Measurements from ENCODE around the gene DAGLA. TPM values are rescaled to one million over a fixed set of nuclear protein-coding genes. Genes with fewer than 3 reads are reported as not detected.

DAGLA gene
- total RNA-seq, 2 experiments from 2014 or later = 0.05 TPM; not detected in 1

DNA sequence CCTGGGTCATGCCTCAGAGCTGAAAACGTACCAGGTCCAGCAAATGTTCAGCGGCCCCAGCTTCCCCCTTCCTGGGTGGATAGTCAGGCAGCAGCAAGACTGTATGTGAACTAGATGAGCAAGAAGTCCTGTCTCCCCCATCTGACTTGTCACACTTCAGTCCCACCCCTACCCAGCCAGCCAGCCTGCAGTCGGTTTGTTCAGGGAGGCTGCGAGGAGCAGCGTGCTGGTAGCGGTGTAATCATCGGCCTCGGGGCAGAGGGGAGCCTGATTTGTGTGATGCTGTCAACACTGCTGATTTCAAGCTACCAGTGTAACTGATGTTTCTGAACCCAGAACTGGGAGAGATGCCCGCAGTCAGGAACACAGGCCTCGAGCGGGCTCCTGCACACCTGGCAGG lies 102.7 kb downstream of the DAGLA start:
- no peak for ATAC-seq
- CTCF ChIA-PET = interaction anchor here (1.1 to 1.4 kb wide), 2 partner anchors 15 to 29 kb away, joined by 3 to 4 read pairs; no protein-coding TSS in a partner anchor
- no peak overlapping the region for H3K4me3 Mint-ChIP-seq
- H3K4me1 Mint-ChIP-seq (ENCODE audit: low read depth) = peaks cover 4% of the 10 kb centered on the region
- H3K9me3 Mint-ChIP-seq (ENCODE audit: insufficient read depth) = no peaks in the 10 kb centered on the region
- no peak for DNase-seq
- H3K27me3 Mint-ChIP-seq (ENCODE audit: low read depth) = peaks cover 5% of the 10 kb centered on the region
- H3K36me3 Mint-ChIP-seq (ENCODE audit: low read depth) = peaks cover 10% of the 10 kb centered on the region
- POLR2A ChIA-PET = interaction anchor here (1.5 kb wide), 1 partner anchor 9 kb away, joined by 7 read pairs; the partner anchor contains the start of genes FEN1 and TMEM258
- H3K27ac Mint-ChIP-seq = no peak overlapping the region

- no peak for ATAC-seq
- no peaks in the 10 kb centered on the region for H3K9me3 Mint-ChIP-seq (ENCODE audit: insufficient read depth)
- POLR2A ChIA-PET = no interaction called here
- H3K4me3 Mint-ChIP-seq = no peak overlapping the region
- H3K36me3 Mint-ChIP-seq (ENCODE audit: low read depth) = peaks cover 10% of the 10 kb centered on the region
- no peak overlapping the region for H3K27ac Mint-ChIP-seq
- H3K27me3 Mint-ChIP-seq (ENCODE audit: low read depth) = no peaks in the 10 kb centered on the region
- H3K4me1 Mint-ChIP-seq (ENCODE audit: low read depth) = no peaks in the 10 kb centered on the region
- CTCF ChIA-PET = no interaction called here
- no peak for DNase-seq
Observed at GRCh38 chr11:61783717-61784505, 103.7 kb downstream of the DAGLA start.

DNA sequence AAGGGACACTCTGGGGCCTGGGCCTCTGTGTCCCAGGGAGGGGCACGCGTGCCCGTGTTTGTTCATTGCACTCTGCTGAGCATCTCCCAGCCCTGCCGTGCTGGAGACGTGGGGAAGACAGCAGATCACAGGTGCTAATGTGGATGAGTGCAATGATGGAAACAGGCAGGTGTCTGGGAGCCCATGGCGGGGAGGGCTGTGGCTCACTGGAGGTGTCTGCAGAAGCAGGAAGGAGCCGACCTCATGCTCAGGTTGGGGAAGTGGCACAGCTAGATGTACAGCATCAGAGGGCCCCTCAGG lies 104.3 kb downstream of the DAGLA start:
- no peaks in the 10 kb centered on the region for H3K9me3 Mint-ChIP-seq (ENCODE audit: insufficient read depth)
- no peak overlapping the region for H3K4me3 Mint-ChIP-seq
- H3K27me3 Mint-ChIP-seq (ENCODE audit: low read depth) = no peaks in the 10 kb centered on the region
- peaks cover 3% of the 10 kb centered on the region for H3K4me1 Mint-ChIP-seq (ENCODE audit: low read depth)
- peaks cover 15% of the 10 kb centered on the region for H3K36me3 Mint-ChIP-seq (ENCODE audit: low read depth)
- no peak for ATAC-seq
- ChIA-PET POLR2A (no interaction called here), CTCF (interaction anchor here (1.2 kb wide), 1 partner anchor 14 kb away, joined by 3 read pairs; no protein-coding TSS in a partner anchor)
- no peak overlapping the region for H3K27ac Mint-ChIP-seq
- no peak for DNase-seq

- ATAC-seq (no peak), DNase-seq (no peak)
- H3K27ac Mint-ChIP-seq = no peak overlapping the region
- H3K36me3 Mint-ChIP-seq (ENCODE audit: low read depth) = peaks cover 26% of the 10 kb centered on the region
- ChIA-PET POLR2A (no interaction called here), CTCF (interaction anchor here (1.2 to 4.5 kb wide), 3 partner anchors 12 to 39 kb away, joined by 3 to 35 read pairs (median 5); no protein-coding TSS in a partner anchor)
- no peaks in the 10 kb centered on the region for H3K9me3 Mint-ChIP-seq (ENCODE audit: insufficient read depth)
- peaks cover 14% of the 10 kb centered on the region for H3K4me1 Mint-ChIP-seq (ENCODE audit: low read depth)
- H3K27me3 Mint-ChIP-seq (ENCODE audit: low read depth) = no peaks in the 10 kb centered on the region
- H3K4me3 Mint-ChIP-seq = no peak overlapping the region
Observed at GRCh38 chr11:61785837-61786402, 105.7 kb downstream of the DAGLA start.

- Mint-ChIP-seq H3K4me1 (ENCODE audit: low read depth) (peaks cover 20% of the 10 kb centered on the region), H3K27ac (no peak overlapping the region), H3K4me3 (no peak overlapping the region), H3K36me3 (ENCODE audit: low read depth) (peaks cover 27% of the 10 kb centered on the region), H3K27me3 (ENCODE audit: low read depth) (no peaks in the 10 kb centered on the region), H3K9me3 (ENCODE audit: insufficient read depth) (no peaks in the 10 kb centered on the region)
- no peak for ATAC-seq
- peak; percentile 49 for DNase-seq
- ChIA-PET POLR2A (interaction anchor here (1.0 to 1.1 kb wide), 2 partner anchors 9 to 28 kb away, joined by 4 read pairs; no protein-coding TSS in a partner anchor), CTCF (interaction anchor here (0.6 to 4.5 kb wide), 10 partner anchors 8 to 83 kb away, joined by 3 to 35 read pairs (median 3); no protein-coding TSS in a partner anchor)
Observed at GRCh38 chr11:61787928-61788491, 107.8 kb downstream of the DAGLA start.

DNA sequence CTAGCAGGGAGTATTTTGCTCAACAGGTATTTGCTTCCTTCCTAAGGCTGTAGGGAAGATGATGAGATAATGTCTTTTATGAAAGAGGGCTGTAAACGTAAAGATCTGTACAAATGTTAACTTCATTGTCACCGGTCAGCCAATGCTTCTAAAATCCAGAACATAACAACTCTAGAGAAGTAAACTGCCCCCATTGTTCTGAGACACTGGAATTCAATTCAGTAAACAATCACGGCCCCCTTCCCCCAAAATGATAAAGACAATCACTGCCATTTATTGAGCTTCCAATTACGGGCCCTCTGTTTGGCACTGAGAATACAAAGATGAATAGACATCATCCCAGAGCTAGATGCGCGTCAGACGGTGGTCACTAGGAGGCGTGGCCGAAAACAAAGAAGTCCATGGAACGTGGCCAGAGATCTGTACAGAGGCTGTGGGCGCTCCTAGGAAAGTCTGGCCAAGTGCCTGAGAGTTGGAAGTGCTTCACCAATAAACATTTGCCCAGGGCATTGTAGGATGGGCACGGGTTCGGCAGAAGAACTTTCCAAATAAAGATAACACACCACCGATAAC lies 111.6 kb downstream of the DAGLA start:
- Mint-ChIP-seq H3K4me3 (peak overlapping the region; percentile 86), H3K36me3 (ENCODE audit: low read depth) (peaks cover 51% of the 10 kb centered on the region), H3K27ac (peak overlapping the region; percentile 100), H3K9me3 (ENCODE audit: insufficient read depth) (no peaks in the 10 kb centered on the region), H3K27me3 (ENCODE audit: low read depth) (no peaks in the 10 kb centered on the region), H3K4me1 (ENCODE audit: low read depth) (peaks cover 48% of the 10 kb centered on the region)
- ChIA-PET CTCF (interaction anchor here (0.7 to 2.9 kb wide), 13 partner anchors 12 to 316 kb away, joined by 3 to 18 read pairs (median 8); partner anchors contain the start of gene FADS2), POLR2A (interaction anchor here (0.6 to 4.1 kb wide), 10 partner anchors 9 to 176 kb away, joined by 3 to 39 read pairs (median 6); partner anchors contain the start of gene FADS2)
- ATAC-seq (peak; percentile 21), DNase-seq (peak; percentile 64)

DNA sequence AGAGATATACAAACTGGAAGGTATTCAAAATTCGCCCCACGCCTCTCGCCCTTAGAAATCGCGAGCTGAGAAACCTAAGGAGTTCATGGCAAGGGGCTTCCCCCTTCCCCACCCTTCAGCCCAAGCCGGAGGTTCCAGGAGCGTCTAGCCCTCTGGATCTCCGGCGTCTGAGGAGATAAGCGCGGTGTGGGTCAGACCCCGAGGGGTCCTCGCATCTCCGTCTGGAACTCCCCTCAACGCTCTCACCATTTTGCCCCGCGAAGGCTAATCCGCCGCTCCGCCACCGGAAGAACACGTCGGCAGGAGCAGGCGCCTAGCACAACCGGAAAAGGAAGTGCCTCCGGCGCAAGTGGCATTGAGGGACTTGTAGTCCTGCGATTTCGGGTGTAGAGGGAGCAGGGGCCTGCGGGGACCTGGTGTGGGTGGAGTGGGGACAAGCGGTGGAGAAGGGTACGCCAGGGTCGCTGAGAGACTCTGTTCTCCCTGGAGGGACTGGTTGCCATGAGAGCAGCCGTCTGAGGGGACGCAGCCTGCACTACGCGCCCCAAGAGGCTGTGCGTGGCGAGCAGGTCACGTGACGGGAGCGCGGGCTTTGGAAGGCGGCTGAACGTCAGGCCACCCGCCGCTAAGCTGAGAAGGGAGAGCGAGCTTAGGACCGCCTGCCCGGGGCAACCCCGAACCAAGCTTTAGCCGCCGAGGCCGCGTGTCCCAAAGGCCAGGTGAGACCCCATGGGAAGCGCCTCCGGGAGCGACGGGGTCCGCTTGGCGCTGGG lies 112.3 kb downstream of the DAGLA start, which contains the start of the genes FEN1 and TMEM258:
TSS of gene FEN1 (plus strand) at position 602 of the 773 bp plus-strand sequence. CDS start 2,451 bp downstream, outside the sequence.
TSS of gene TMEM258 (minus strand) at position 290 of the 773 bp plus-strand sequence. CDS start at position 249, 41 bp downstream.
- Mint-ChIP-seq H3K9me3 (ENCODE audit: insufficient read depth) (no peaks in the 10 kb centered on the region), H3K27ac (peak within 1 kb of the TSS; percentile 100), H3K4me3 (peak within 1 kb of the TSS; percentile 86), H3K4me1 (ENCODE audit: low read depth) (peaks cover 54% of the 10 kb centered on the region), H3K27me3 (ENCODE audit: low read depth) (no peaks in the 10 kb centered on the region), H3K36me3 (ENCODE audit: low read depth) (peaks cover 55% of the 10 kb centered on the region)
- CTCF ChIA-PET = interaction anchor here (0.7 to 2.9 kb wide), 13 partner anchors 13 to 315 kb away, joined by 3 to 18 read pairs (median 8); partner anchors contain the start of gene FADS2
- POLR2A ChIA-PET = interaction anchor here (0.6 to 4.1 kb wide), 19 partner anchors 9 to 331 kb away, joined by 3 to 39 read pairs (median 4); partner anchors contain the start of genes FADS2 and INCENP
- peak; percentile 92 for DNase-seq
- ATAC-seq = peak; percentile 93

GRCh38 chr11:61793083-61793828 lies 113.1 kb downstream of the DAGLA start:
- ATAC-seq (peak; percentile 39), DNase-seq (no peak)
- ChIA-PET POLR2A (interaction anchor here (0.7 to 4.1 kb wide), 15 partner anchors 8 to 330 kb away, joined by 3 to 39 read pairs (median 5); partner anchors contain the start of genes FADS2 and INCENP), CTCF (interaction anchor here (0.8 to 2.9 kb wide), 7 partner anchors 22 to 314 kb away, joined by 3 to 18 read pairs (median 9); partner anchors contain the start of gene FADS2)
- Mint-ChIP-seq H3K4me3 (peak overlapping the region; percentile 86), H3K36me3 (ENCODE audit: low read depth) (peaks cover 61% of the 10 kb centered on the region), H3K4me1 (ENCODE audit: low read depth) (peaks cover 59% of the 10 kb centered on the region), H3K27me3 (ENCODE audit: low read depth) (no peaks in the 10 kb centered on the region), H3K27ac (peak overlapping the region; percentile 100), H3K9me3 (ENCODE audit: insufficient read depth) (no peaks in the 10 kb centered on the region)

DNA sequence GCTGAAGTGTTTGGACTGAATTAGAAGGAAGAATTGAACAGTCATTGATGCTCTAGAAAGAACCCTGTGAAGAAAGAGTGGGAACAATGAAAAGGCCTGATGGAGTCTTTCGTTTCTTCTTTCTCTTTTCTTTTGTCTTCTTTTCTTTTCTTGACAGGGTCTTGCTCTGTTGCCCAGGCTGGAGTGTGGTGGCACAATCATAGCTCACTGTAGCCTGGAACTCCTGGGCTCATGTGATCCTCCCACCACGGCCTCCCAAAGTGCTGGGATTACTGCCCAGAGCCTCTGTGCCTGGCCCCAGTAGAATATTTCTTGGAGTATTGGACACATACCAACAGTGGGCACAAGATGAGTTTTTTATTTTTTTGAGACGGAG lies 113.6 kb downstream of the DAGLA start:
- peak overlapping the region; percentile 100 for H3K27ac Mint-ChIP-seq
- no peaks in the 10 kb centered on the region for H3K9me3 Mint-ChIP-seq (ENCODE audit: insufficient read depth)
- H3K4me1 Mint-ChIP-seq (ENCODE audit: low read depth) = peaks cover 62% of the 10 kb centered on the region
- DNase-seq (no peak), ATAC-seq (no peak)
- H3K27me3 Mint-ChIP-seq (ENCODE audit: low read depth) = no peaks in the 10 kb centered on the region
- H3K36me3 Mint-ChIP-seq (ENCODE audit: low read depth) = peaks cover 65% of the 10 kb centered on the region
- peak overlapping the region; percentile 86 for H3K4me3 Mint-ChIP-seq
- POLR2A ChIA-PET = interaction anchor here (1.4 to 4.1 kb wide), 5 partner anchors 8 to 35 kb away, joined by 5 to 39 read pairs (median 15); partner anchors contain the start of gene FADS2
- CTCF ChIA-PET = interaction anchor here (0.7 to 2.9 kb wide), 6 partner anchors 21 to 314 kb away, joined by 3 to 18 read pairs (median 10); no protein-coding TSS in a partner anchor

GRCh38 chr11:61794579-61794978 lies 114.4 kb downstream of the DAGLA start:
- POLR2A ChIA-PET = interaction anchor here (0.7 to 4.1 kb wide), 4 partner anchors 20 to 50 kb away, joined by 3 to 37 read pairs (median 8); partner anchors contain the start of genes FADS1 and FADS2
- peaks cover 66% of the 10 kb centered on the region for H3K36me3 Mint-ChIP-seq (ENCODE audit: low read depth)
- no peak for ATAC-seq

More at GRCh38 chr11:61794579-61794978, 114.4 kb downstream of the DAGLA start:
- H3K27me3 Mint-ChIP-seq (ENCODE audit: low read depth) = no peaks in the 10 kb centered on the region
- H3K4me1 Mint-ChIP-seq (ENCODE audit: low read depth) = peaks cover 61% of the 10 kb centered on the region
- CTCF ChIA-PET = interaction anchor here (0.8 to 4.2 kb wide), 4 partner anchors 12 to 313 kb away, joined by 3 to 43 read pairs (median 6); no protein-coding TSS in a partner anchor
- peak overlapping the region; percentile 48 for H3K4me3 Mint-ChIP-seq
- no peak for DNase-seq
- H3K9me3 Mint-ChIP-seq (ENCODE audit: insufficient read depth) = no peaks in the 10 kb centered on the region
- peak overlapping the region; percentile 16 for H3K27ac Mint-ChIP-seq

Measured in activated CD8-positive, alpha-beta T cell treated with anti-CD3 and anti-CD28 coated beads, Interleukin-2, amount 10 ng/mL, durations not matched to agents 7 days and 5 days (primary cell).